Liver (tissue), 9 donors: Measurements from ENCODE around the gene CCP110. TPM values are rescaled to one million over a fixed set of nuclear protein-coding genes. Genes with fewer than 3 reads are reported as not detected.

ENCODE experiments used
- DNase-seq: peaks from one replicate; pipeline ENCODE4 v3.0.0-alpha.2; 2017; ENCODE audit warnings: low spot score
- H3K27ac ChIP-seq, 2 donors: one replicate each; pipeline ENCODE4 v1.7.0; 2013; ENCODE audit warnings: inconsistent platforms in 2 of 2, low read length in 2 of 2, control low read depth in 1 of 2, low read depth in 1 of 2, mild to moderate bottlenecking in 1 of 2
- H3K27me3 ChIP-seq, 4 donors: one replicate each; pipeline versions ENCODE4 v1.6.1 to v1.7.0; 2013; ENCODE audit warnings: low read length in 3 of 4, inconsistent platforms in 1 of 4, mild to moderate bottlenecking in 1 of 4, moderate library complexity in 1 of 4; ENCODE audit not compliant: control insufficient read depth in 4 of 4, insufficient read depth in 4 of 4
- H3K36me3 ChIP-seq, 4 donors: one replicate each; pipeline versions ENCODE4 v1.6.1 to v1.7.0; 2013; ENCODE audit warnings: low read length in 3 of 4, mild to moderate bottlenecking in 3 of 4, low read depth in 1 of 4, moderate library complexity in 1 of 4; ENCODE audit not compliant: control insufficient read depth in 4 of 4, insufficient read depth in 3 of 4
- H3K4me1 ChIP-seq, 4 donors: one replicate each; pipeline versions ENCODE4 v1.6.1 to v1.7.0; 2013; ENCODE audit warnings: low read length in 3 of 4, mild to moderate bottlenecking in 3 of 4, moderate library complexity in 1 of 4; ENCODE audit not compliant: control insufficient read depth in 4 of 4, insufficient read depth in 4 of 4
- H3K4me3 ChIP-seq, 3 donors: one replicate each; pipeline versions ENCODE4 v1.6.1 to v1.7.0; 2013; ENCODE audit warnings: low read length in 3 of 3, control low read depth in 1 of 3, low read depth in 1 of 3, mild to moderate bottlenecking in 1 of 3
- H3K9ac ChIP-seq, 2 donors: one replicate each; pipeline ENCODE4 v1.7.0; 2013; ENCODE audit warnings: low read length in 2 of 2, mild to moderate bottlenecking in 2 of 2, moderate library complexity in 2 of 2, control low read depth in 1 of 2, low read depth in 1 of 2
- H3K9me3 ChIP-seq, 4 donors: one replicate each; pipeline versions ENCODE4 v1.6.1 to v1.7.0; 2013; ENCODE audit warnings: low read length in 3 of 4; ENCODE audit not compliant: control insufficient read depth in 4 of 4
- ATF3 ChIP-seq: IDR thresholded peaks from 2 replicates; pipeline ENCODE4 v1.6.1; 2016; ENCODE audit warnings: antibody characterized with exemption
- CTCF ChIP-seq: fragments of 150-350 bp; IDR thresholded peaks from 2 replicates; pipeline ENCODE4 v1.5.1; 2017; ENCODE audit warnings: improper control_type of control experiment, low read depth, low read length; ENCODE audit not compliant: missing input control
- EGR1 ChIP-seq, 2 donors: IDR thresholded peaks; 2 replicates each; pipeline ENCODE4 v1.6.1; 2016 to 2018; ENCODE audit warnings: antibody characterized with exemption in 2 of 2, low read depth in 2 of 2
- FOXA1 ChIP-seq: IDR thresholded peaks from 2 replicates; pipeline ENCODE4 v1.6.1; 2016; ENCODE audit warnings: antibody characterized with exemption
- FOXA2 ChIP-seq: IDR thresholded peaks from 2 replicates; pipeline ENCODE4 v1.6.1; 2016; ENCODE audit warnings: antibody characterized with exemption
- GABPA ChIP-seq, 2 donors: IDR thresholded peaks in 1 of 2; conservative IDR thresholded peaks in 1 of 2; 2 replicates each; pipeline ENCODE4 v1.6.1; 2016; ENCODE audit warnings: antibody characterized with exemption in 2 of 2, mild to moderate bottlenecking in 1 of 2, moderate library complexity in 1 of 2
- HNF4G ChIP-seq: IDR thresholded peaks from 2 replicates; pipeline ENCODE4 v1.6.1; 2016; ENCODE audit warnings: antibody characterized with exemption
- JUND ChIP-seq, 2 donors: IDR thresholded peaks; 2 replicates each; pipeline ENCODE4 v1.6.1; 2016; ENCODE audit warnings: antibody characterized with exemption in 2 of 2
- MAX ChIP-seq: IDR thresholded peaks from 2 replicates; pipeline ENCODE4 v1.6.1; 2016; ENCODE audit warnings: antibody characterized with exemption
- NR2F2 ChIP-seq: IDR thresholded peaks from 2 replicates; pipeline ENCODE4 v1.6.1; 2016; ENCODE audit warnings: antibody characterized with exemption
- RAD21 ChIP-seq, 2 donors: IDR thresholded peaks; 2 replicates each; pipeline ENCODE4 v1.6.1; 2016; ENCODE audit warnings: antibody characterized with exemption in 2 of 2, mild to moderate bottlenecking in 2 of 2
- REST ChIP-seq: IDR thresholded peaks from 2 replicates; pipeline ENCODE4 v1.6.1; 2016; ENCODE audit warnings: antibody characterized with exemption, mild to moderate bottlenecking
- RXRA ChIP-seq, 2 donors: IDR thresholded peaks; 2 replicates each; pipeline ENCODE4 v1.6.1; 2017 to 2018; ENCODE audit warnings: antibody characterized with exemption in 2 of 2, mild to moderate bottlenecking in 1 of 2
- TAF1 ChIP-seq: conservative IDR thresholded peaks from 2 replicates; pipeline ENCODE4 v1.6.1; 2016; ENCODE audit warnings: antibody characterized with exemption, mild to moderate bottlenecking
- YY1 ChIP-seq: IDR thresholded peaks from 2 replicates; pipeline ENCODE4 v1.6.1; 2016; ENCODE audit warnings: antibody characterized with exemption, mild to moderate bottlenecking
- ZBTB33 ChIP-seq: IDR thresholded peaks from 2 replicates; pipeline ENCODE4 v1.6.1; 2016; ENCODE audit warnings: antibody characterized with exemption
- WGBS: extraction: QIAGEN DNeasy Blood & Tissue Kit; methylation state at CpG from one replicate; pipeline ENCODE4 v1.1.7; 2013; 5-methylcytosine and 5-hydroxymethylcytosine counted together
- polyA plus RNA-seq, 2 donors: library from polyadenylated mRNA; stranded (reverse) in 1 of 2; unstranded in 1 of 2; fragments of 200-250 nt in 1 of 2; fragments of >200 nt in 1 of 2; fragmentation: Nextera tagmentation in 1 of 2; extraction: Ambion mirVana in 1 of 2; gene quantifications; one replicate each; pipeline versions ENCODE4 v1.2.1 to v1.2.3, GENCODE V29; 2013 to 2015
- total RNA-seq, 2 donors: library from RNA; depleted of rRNA; stranded (reverse); fragments of >200 nt; gene quantifications; one replicate each; pipeline ENCODE4 v1.2.3, GENCODE V29; 2014
- donor health status: healthy.
- donor health status: healthy.
- donor health status: healthy.
- donor health status: healthy.
- donor health status: healthy.

The CCP110 gene
- total and polyA plus RNA-seq, 4 donors: 1.8 to 25.0 (median 5.5) TPM

GRCh38 chr16:19527161-19527560 is 3.4 kb downstream of the CCP110 start (continued):
- TF ChIP-seq EGR1 (IDR thresholded peaks at IDR 0.05; ENCODE audit: low read depth in 2 of 2) (no peak), REST (no peak), MAX (no peak)

GRCh38 chr16:19528666-19529065 is 4.9 kb downstream of the CCP110 start:
- Histone ChIP-seq H3K4me3 (no peak overlapping the region), H3K27ac (no peak overlapping the region), H3K9ac (no peak overlapping the region), H3K36me3 (peaks cover 2 to 24% (median 11%) of the 10 kb centered on the region in 4 donors), H3K4me1 (peaks cover 0 to 8% (median 8%) of the 10 kb centered on the region in 4 donors), H3K9me3 (no peaks in the 10 kb centered on the region), H3K27me3 (no peaks in the 10 kb centered on the region)
- DNase-seq: no peak
- 96% methylated on average over 3 of the region's 3 CpGs for whole genome bisulfite sequencing
- TF ChIP-seq JUND (IDR thresholded peaks at IDR 0.05) (no peak), HNF4G (no peak), FOXA2 (no peak), GABPA (IDR thresholded peaks at IDR 0.05 in 1 of 2, conservative IDR thresholded peaks at IDR 0.05 in 1 of 2) (no peak), FOXA1 (no peak), YY1 (no peak), ZBTB33 (no peak), RAD21 (IDR thresholded peaks at IDR 0.05) (no peak), ATF3 (no peak), NR2F2 (no peak), CTCF (no peak), TAF1 (no peak), RXRA (IDR thresholded peaks at IDR 0.05) (no peak)
